ENCODE data around the gene CCDC134. TPM values are rescaled to one million over a fixed set of nuclear protein-coding genes. Genes with fewer than 3 reads are reported as not detected.

Gene CCDC134
- total RNA-seq, 2 experiments from 2014 or later = 15.2 to 15.9 TPM

GRCh38 chr22:41798736-41799135 lies 1.7 kb upstream of the CCDC134 start:
- no peak overlapping the region for H3K4me3 Mint-ChIP-seq
- DNase-seq = no peak
- ChIA-PET CTCF (interaction anchor here (1.5 to 4.0 kb wide), 6 partner anchors 10 to 132 kb away, joined by 3 to 41 read pairs (median 14); no protein-coding TSS in a partner anchor), POLR2A (interaction anchor here (0.6 to 4.9 kb wide), 8 partner anchors 8 to 1079 kb away, joined by 3 to 85 read pairs (median 4); partner anchors contain the start of gene POLDIP3)
- no peak for ATAC-seq
- intact Hi-C loops (cut with micrococcal nuclease) = no loop called here
- no peak overlapping the region for H3K27ac Mint-ChIP-seq
- H3K4me1 Mint-ChIP-seq (ENCODE audit: low read depth) = peaks cover 23% of the 10 kb centered on the region
- no peaks in the 10 kb centered on the region for H3K27me3 Mint-ChIP-seq
- no peaks in the 10 kb centered on the region for H3K9me3 Mint-ChIP-seq
- H3K36me3 Mint-ChIP-seq (ENCODE audit: low read depth) = peaks cover 17% of the 10 kb centered on the region
- no peak for TF ChIP-seq CTCF (IDR thresholded peaks at IDR 0.05)

GRCh38 chr22:41799486-41800347 lies 762 bp upstream of the CCDC134 start:
- POLR2A ChIA-PET = interaction anchor here (0.6 to 4.9 kb wide), 33 partner anchors 9 to 815 kb away, joined by 3 to 85 read pairs (median 4); partner anchors contain the start of genes ACO2, CENPM, POLDIP3 and SNU13
- peak; percentile 37 for ATAC-seq
- intact Hi-C loops (cut with micrococcal nuclease) = no loop called here
- Mint-ChIP-seq H3K4me3 (peak overlapping the region; percentile 89), H3K27ac (peak overlapping the region; percentile 93), H3K27me3 (no peaks in the 10 kb centered on the region), H3K4me1 (ENCODE audit: low read depth) (peaks cover 30% of the 10 kb centered on the region), H3K9me3 (no peaks in the 10 kb centered on the region), H3K36me3 (ENCODE audit: low read depth) (peaks cover 18% of the 10 kb centered on the region)
- peak; percentile 20 for DNase-seq
- CTCF ChIA-PET = interaction anchor here (0.9 to 4.0 kb wide), 15 partner anchors 11 to 141 kb away, joined by 3 to 41 read pairs (median 7); no protein-coding TSS in a partner anchor
- TF ChIP-seq CTCF (IDR thresholded peaks at IDR 0.05) = no peak

GRCh38 chr22:41801147-41801819 lies 804 bp downstream of the CCDC134 start:
- no peak for TF ChIP-seq CTCF (IDR thresholded peaks at IDR 0.05)
- POLR2A ChIA-PET = interaction anchor here (0.7 to 4.9 kb wide), 23 partner anchors 7 to 182 kb away, joined by 3 to 85 read pairs (median 6); partner anchors contain the start of genes CENPM and SNU13
- CTCF ChIA-PET = interaction anchor here (0.9 to 4.0 kb wide), 11 partner anchors 20 to 309 kb away, joined by 3 to 41 read pairs (median 5); partner anchors contain the start of gene SREBF2
- intact Hi-C loops (cut with micrococcal nuclease) = no loop called here
- Mint-ChIP-seq H3K9me3 (no peaks in the 10 kb centered on the region), H3K4me3 (peak overlapping the region; percentile 89), H3K27ac (peak overlapping the region; percentile 93), H3K4me1 (ENCODE audit: low read depth) (peaks cover 30% of the 10 kb centered on the region), H3K36me3 (ENCODE audit: low read depth) (peaks cover 15% of the 10 kb centered on the region), H3K27me3 (no peaks in the 10 kb centered on the region)
- ATAC-seq (no peak), DNase-seq (no peak)

- H3K36me3 Mint-ChIP-seq (ENCODE audit: low read depth) = peaks cover 15% of the 10 kb centered on the region
- peak overlapping the region; percentile 89 for H3K4me3 Mint-ChIP-seq
- no peak for TF ChIP-seq CTCF (IDR thresholded peaks at IDR 0.05)
- no peak overlapping the region for H3K27ac Mint-ChIP-seq
- H3K4me1 Mint-ChIP-seq (ENCODE audit: low read depth) = peaks cover 30% of the 10 kb centered on the region
- no peaks in the 10 kb centered on the region for H3K27me3 Mint-ChIP-seq
- no peak for ATAC-seq
- H3K9me3 Mint-ChIP-seq = no peaks in the 10 kb centered on the region
- ChIA-PET CTCF (interaction anchor here (0.9 to 3.6 kb wide), 5 partner anchors 21 to 105 kb away, joined by 4 to 41 read pairs (median 9); no protein-coding TSS in a partner anchor), POLR2A (interaction anchor here (1.1 to 4.9 kb wide), 4 partner anchors 12 to 145 kb away, joined by 5 to 85 read pairs (median 12); partner anchors contain the start of gene CENPM)
- no peak for DNase-seq
- intact Hi-C loops (cut with micrococcal nuclease) = no loop called here
These were observed 1.4 kb downstream of the CCDC134 start for GRCh38 chr22:41801886-41802285.
